Transverse colon (tissue), 4 donors: ENCODE measurements around the gene ITGB2.

ENCODE experiments used
- EP300 ChIP-seq: sonication (generic); formaldehyde crosslinking; IDR thresholded peaks from one replicate; pipeline ENCODE4 v1.6.1; 2017; ENCODE audit warnings: antibody characterized with exemption, low read depth
- POLR2A ChIP-seq: fragments of 450-650 bp; IDR thresholded peaks from one replicate; pipeline ENCODE4 v1.6.1; 2016; ENCODE audit warnings: antibody characterized with exemption, mild to moderate bottlenecking, moderate library complexity
- POLR2AphosphoS5 ChIP-seq, 3 donors: sonication (generic); formaldehyde crosslinking; IDR thresholded peaks; one replicate each; pipeline ENCODE4 v1.6.1; 2016; ENCODE audit warnings: antibody characterized with exemption in 3 of 3
- TF ChIP-seq, protein P1 (sequence below), 5 experiments: fragments of 200-600 bp in 3 of 5; fragments of 450-650 bp in 2 of 5; sonication (generic) in 3 of 5; IDR thresholded peaks; 1 replicate in 2 of 5; 2 replicates in 3 of 5; pipeline ENCODE4 v1.5.1; 2016 to 2017; ENCODE audit warnings: antibody characterized with exemption in 5 of 5, inconsistent platforms in 3 of 5, mild to moderate bottlenecking in 2 of 5, moderate library complexity in 1 of 5

- TF ChIP-seq, protein P1, sequence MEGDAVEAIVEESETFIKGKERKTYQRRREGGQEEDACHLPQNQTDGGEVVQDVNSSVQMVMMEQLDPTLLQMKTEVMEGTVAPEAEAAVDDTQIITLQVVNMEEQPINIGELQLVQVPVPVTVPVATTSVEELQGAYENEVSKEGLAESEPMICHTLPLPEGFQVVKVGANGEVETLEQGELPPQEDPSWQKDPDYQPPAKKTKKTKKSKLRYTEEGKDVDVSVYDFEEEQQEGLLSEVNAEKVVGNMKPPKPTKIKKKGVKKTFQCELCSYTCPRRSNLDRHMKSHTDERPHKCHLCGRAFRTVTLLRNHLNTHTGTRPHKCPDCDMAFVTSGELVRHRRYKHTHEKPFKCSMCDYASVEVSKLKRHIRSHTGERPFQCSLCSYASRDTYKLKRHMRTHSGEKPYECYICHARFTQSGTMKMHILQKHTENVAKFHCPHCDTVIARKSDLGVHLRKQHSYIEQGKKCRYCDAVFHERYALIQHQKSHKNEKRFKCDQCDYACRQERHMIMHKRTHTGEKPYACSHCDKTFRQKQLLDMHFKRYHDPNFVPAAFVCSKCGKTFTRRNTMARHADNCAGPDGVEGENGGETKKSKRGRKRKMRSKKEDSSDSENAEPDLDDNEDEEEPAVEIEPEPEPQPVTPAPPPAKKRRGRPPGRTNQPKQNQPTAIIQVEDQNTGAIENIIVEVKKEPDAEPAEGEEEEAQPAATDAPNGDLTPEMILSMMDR (IDR thresholded peaks at IDR 0.05): no peak
- TF ChIP-seq EP300 (no peak), POLR2A (no peak), POLR2AphosphoS5 (IDR thresholded peaks at IDR 0.05) (no peak)
Measured at GRCh38 chr21:44848821-44849521, 71.7 kb downstream of the ITGB2 start.
